HuH-7 (cell line): Measurements from ENCODE around the gene BTN1A1.
"Not testable (repeated sequence)": the region's sequence is repeated elsewhere in the genome, so short reads cannot be mapped to it uniquely, and the experiment has no call there.

Source experiments
- DNase-seq: peaks from one replicate; pipeline ENCODE4 v3.0.0; 2011; ENCODE audit warnings: low spot score

BTN1A1 gene

DNA sequence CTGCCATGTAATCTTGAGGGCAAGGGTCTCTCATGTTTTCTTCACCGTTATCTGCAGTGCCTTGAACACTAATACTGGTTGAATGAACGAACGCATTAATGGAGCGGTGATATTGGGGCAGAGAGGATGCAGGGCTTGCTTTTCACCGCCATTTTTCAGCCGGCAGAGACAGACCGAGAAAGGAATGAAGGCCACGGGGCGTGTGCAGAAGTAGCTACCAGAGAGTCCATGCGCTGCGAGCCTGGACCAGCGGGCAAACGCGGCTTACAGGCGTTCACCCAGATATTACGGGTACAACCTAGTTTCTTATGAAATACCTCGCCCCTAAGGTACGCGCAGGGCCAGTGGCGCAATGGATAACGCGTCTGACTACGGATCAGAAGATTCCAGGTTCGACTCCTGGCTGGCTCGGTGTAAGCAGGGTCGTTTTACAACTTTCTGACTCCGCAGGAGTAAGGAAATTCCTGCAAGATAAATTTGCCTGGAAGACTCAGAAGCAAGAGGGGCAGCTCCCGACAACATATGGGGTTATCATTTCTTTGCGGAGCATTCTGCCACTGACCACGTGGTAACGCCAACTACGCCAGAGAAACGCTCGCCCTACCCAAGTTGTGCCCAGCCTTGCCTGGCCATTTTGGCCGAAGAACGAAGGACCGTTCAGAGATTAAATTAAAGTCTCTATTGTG, 37.2 kb downstream of the BTN1A1 start:
- no peak for DNase-seq

DNA sequence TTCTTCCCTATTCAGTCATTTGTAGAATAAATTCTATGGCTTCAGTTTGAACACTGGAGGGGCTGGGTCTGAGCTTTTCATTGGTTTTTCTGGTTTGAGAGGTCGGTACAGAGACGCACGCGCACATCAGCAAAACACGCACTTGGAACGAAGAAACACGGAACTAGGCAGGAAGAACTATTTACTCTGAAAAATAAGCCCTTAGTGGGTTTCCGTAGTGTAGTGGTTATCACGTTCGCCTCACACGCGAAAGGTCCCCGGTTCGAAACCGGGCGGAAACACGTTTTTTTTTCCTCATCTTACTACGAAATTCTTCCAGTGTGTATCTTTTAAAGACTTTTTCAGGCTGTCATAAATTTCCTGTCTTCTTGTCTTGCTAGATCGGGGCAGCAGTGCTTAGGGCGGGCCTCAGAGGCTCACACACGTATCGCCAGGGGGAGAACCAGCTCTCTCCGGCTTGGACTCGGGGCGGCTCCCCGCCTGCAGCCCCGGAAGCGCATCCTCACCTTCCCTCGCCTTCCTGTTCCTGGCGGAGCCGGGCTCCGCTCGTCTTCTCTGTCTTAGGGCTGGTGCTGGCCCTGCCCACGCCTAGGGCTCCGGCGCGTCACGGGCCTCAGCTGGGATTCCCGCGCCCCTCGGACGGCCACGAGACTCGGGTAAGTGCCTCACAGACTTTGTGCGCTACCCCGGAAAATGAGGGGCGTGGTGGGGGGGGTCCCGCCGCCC, 37.9 kb downstream of the BTN1A1 start, which contains the start of gene HMGN4:
TSS of gene HMGN4 (plus strand) at position 521 of the 726 bp plus-strand sequence. CDS start 6,841 bp downstream, outside the sequence.
- no peak for DNase-seq

DNA sequence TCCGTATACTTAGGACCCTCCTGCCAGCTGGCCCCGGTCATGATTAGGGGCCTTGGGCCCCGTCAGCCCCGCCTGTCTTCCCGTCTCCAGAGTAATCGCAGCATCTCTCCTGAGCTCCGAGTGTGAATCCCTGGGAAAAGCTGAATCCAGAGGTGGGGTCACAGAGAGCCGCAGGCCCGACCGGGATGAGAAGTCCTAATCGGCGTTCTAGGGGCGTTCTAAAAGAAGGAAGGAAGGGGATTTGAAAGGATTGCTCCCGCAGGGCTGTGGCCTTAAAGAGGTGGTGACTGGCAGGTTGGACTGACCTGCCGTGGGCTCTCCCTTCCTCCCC, 38.4 kb downstream of the BTN1A1 start:
- no peak for DNase-seq

DNA sequence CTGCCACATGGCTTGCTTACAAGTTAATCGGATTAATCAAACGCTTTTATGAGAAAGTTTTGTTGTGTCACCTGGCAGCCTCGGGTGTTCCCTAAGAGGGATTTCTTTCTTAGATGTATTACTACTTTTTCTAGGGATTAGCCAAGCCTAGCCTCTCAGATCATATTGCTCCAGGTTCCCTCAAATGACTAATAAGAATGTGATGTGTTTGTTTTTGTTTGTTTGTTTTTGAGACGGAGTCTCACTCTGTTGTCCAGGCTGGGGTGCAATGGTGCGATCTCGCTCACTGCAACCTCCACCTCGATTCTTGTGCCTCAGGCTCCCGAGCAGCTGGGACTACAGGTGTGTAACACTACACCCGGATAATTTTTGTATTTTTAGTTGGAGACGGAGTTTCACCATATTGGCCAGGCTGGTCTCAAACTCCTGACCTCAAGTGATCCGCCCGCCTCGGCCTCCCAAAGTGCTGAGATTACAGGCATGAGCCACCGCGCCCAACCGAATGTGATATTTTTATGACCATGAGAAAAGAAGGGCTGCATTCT, 39.0 kb downstream of the BTN1A1 start:
- no peak for DNase-seq

DNA sequence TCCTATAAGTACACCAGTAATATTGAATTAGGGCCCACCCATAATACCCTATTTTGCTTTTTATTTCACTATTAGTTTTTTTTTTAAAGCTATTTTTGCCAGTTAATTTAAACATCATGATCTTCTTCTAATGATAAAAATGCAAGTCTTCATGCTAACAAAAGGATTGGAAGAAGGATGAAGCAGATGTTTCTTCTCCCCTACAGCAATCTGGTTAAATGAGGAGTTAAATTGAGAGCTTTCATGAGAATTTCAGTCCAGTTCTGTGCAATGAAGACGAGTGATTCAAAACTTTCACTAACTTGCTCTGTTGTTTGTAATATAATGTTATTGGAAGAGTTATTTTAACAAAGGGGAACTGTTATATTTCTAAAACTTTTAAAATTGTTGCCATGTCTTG, 41.5 kb downstream of the BTN1A1 start:
- no peak for DNase-seq

DNA sequence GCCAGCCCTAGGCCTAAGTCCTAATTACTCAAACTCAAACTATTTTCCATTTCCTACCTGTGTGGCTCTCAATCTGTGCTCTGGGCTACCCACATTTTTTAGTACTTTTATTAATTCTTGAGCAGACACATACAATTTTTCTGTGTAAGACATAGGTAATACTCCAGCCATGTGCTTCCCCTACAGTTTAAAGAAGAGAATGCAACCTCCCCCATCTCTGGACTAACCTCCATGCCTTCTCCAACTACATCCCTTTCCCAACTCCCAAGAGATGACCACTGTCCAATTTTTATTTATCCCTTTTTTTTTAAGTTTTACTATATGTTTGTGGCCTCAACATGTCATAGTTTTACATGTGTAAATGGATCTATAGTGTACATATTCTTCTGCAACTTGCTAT, 43.9 kb downstream of the BTN1A1 start:
- DNase-seq, result no peak

DNA sequence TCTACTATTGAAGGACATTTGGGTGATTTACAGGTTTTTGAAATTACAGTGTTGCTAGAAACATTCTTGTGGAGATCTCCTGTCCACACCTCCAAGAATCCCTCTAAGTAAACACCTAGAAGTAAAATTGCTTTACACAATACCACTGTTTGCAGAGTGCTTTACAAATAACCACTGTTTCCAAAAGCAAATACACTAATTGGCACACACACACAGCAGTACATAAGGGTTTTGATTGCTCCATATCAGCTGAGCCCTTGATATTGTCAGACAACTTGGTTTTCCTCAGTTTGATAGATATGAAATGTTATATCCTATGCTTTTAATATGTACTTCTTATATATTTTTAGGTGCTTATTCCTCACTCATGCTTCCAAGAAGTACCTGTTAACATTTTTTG, 44.4 kb downstream of the BTN1A1 start:
- no peak for DNase-seq

DNA sequence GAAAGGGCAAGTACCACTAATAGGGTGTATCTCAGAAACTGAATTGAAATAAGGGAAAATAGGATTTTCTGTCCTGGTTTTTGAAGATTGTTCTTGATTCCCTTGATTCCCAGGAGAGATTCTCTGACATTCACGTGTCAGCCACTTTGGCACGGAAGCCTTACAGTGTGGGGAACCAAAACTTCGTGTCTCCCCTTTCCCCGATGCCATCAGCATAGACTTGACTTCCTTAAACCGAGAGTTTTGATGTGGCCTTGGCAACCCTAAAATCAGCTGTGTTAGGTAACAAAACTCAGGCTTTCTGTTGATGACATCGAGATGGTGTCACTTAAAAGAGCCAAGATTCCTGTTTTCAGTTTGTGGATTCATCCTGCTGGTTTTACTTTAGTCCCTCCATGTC, 45.5 kb downstream of the BTN1A1 start:
- DNase-seq, result no peak

DNA sequence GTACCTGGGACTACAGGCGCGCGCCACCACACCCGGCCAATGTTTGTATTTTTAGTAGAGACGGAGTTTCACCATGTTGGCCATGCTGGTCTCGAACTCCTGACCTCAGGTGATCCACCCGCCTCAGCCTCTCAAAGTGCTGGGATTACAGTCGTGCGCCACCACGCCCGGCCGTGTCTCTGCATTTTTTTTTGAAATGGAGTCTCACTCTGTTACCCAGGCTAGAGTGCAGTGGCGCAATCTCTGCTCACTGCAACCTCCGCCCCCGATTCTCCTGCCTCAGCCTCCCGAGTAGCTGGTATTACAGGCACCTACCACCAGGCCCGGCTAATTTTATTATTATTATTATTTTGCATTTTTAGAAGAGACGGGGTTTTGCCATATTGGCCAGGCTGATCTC, 47.3 kb downstream of the BTN1A1 start:
- not testable (repeated sequence) for DNase-seq

DNA sequence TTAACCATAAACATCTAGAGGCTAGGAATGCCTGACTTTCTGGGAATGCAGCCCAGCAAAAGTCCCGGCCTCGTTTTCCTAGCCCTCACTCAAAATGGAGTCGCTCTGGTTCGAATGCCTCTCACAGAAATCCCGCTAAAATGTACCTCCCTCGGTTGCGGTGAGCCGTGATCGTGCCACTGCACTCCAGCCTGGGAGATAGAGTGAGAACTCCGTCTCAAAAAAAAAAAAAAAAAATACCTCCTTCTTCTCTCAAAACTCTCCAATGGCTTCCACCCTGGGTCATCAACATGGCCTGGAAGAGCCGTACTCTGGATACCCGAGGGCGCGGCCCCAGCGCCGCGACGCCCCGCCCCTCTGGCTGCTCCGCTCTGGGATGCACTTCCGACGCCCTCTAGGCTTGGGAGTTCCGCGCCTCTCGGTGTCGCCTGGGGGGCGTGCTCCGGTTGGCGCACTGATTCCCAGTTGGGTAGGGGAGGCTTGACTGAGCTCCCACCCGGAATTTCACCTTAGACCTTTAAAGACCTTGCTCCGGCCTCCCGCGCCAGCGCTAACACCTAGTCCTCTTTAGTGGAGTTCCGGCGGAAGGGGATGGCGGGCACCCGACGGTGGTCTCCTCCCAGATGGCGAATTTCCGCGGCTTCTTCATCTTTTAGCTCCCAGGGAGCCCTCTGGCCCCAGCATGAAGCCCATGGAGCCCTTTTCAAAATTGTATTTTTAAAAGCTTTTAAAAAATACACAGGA, 50.3 kb downstream of the BTN1A1 start:
- DNase-seq, result no peak

DNA sequence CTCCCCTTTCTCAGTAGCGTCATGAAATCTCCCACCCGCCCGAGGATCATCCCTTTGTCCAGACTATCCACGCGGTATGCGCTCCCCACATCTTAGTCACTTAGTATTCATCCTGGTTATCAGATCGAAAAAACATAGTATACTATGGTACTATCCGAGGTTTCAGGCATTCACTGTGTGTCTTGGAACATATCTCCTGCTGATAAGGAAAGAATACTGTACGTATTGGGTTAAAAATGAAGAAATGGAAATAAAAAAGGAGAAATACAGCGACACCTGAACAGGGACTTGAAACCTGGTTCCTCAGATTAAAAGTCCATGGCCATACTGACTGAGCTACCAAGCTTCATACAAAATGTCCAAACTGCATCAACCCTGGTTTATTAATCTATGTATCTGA, 52.1 kb downstream of the BTN1A1 start:
- DNase-seq, result no peak

DNA sequence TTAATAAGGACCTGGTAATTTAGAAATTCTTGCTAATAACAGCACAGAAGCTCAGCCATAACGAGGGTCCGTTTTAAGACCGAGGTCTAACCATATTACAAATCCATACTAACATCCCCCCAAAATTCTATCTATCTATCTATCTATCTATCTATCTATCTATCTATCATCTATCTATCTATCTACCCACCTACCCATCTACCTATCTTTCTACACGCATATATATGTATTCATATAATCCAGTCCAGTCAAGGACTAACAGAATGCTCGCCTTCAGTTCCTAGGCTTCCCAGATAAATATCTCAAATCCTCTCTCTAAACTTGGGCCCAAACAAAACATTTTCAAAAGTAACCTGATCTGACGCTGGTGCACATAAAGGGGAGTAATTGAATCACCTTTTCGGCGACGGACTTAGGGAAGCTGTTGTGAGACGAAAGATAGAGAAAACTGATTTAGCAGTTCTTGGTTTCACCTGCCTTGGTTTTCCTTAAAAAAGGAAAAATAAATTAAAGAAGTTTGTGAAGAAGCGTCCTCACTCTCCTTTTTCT, 52.6 kb downstream of the BTN1A1 start:
- no peak for DNase-seq

DNA sequence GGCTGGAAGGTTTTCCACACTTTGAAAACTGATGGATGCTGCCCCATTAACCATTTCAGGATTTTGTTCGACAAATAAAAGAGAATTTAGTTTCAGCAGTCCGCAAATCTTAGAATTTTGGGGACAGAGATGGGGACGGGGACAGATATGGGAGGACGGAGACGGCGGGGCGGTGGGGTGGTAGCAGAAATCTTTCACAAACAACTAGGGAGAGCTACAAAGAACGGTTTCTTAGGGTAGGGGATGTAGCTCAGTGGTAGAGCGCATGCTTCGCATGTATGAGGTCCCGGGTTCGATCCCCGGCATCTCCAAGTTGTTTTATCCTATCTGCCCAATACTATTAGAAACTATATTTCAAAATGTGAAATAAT, 53.1 kb downstream of the BTN1A1 start:
- DNase-seq, result no peak

DNA sequence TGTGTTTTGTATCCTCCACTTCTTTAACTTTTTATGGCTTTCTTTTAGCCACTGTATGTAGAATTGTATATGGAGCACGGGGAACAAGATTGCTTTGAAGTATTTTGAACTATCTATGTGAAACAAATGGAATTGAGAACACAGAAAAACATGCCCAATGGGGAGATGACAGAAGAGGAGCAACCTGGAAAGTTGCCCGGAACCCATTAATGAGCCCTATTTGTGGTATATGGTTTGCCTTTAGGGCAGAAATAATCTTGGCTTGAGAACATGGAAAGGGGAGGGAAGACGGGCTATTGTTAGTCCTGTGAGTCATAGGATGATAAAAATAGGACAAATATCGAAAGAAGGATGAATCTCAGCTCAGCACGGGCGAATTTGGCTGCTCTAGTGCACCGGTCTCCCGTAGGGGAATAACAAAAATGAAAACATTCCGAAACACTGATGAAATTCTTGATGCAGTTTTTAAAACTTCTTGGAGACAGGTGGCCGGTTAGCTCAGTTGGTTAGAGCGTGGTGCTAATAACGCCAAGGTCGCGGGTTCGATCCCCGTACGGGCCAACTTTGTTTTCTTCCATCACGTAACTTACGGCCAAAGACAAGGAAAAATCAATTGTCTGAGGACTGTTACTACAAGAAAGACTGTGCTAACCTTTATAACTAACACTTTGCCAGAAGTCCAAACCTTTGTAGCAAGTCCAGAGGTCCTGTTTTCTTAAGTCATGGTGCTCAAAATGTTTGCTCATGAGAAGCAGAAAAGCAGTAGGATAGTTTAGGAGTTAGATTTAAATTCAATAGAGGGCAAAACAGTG, 53.7 kb downstream of the BTN1A1 start:
- no peak for DNase-seq

DNA sequence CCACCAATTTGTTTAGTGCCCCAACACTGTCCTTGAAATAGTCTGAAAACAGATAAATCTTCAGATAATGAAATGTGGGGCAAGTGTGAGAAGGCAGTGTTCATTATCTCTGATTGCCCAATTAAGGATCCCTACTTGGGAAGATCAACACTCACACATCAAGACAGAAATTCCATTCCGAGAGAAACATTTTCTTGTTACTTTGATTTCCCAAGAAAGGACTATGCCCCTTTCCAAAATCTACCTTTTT, 54.3 kb downstream of the BTN1A1 start:
- DNase-seq, result no peak

DNA sequence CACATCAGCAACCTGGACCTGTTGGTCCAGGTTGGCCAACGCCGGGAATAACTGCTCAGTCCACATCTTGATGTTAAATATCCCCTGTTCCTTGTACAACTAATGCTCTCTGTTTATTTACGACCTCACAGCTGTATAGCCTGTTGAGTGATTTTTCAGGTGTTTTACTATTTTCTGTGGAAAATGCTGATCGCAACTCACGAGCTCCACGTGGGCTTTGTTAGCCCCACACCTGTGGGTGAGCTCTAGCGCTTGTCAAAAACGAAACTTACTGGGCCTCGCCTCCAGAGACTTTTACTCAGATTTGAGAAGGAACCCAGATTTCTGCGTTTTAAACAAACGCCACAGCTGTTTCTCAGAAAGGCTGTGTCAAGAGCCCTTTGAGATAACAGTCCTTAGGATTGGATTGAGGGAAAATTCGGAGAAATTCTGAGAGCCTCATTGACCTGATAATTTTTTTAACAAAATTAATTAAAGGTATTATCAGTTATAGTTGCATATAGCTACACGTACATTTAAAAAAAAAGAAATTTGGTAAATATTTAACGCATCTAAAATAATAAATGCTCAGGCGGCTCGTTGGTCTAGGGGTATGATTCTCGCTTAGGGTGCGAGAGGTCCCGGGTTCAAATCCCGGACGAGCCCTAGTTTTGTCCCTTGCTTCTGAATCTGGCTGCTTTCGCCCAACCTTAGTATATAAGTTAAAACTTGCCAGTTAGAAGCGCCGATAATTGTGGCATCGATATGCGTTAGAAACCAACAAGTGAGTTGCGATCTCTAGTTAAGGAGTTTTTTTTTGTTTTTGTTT, 54.8 kb downstream of the BTN1A1 start:
- DNase-seq, result no peak

DNA sequence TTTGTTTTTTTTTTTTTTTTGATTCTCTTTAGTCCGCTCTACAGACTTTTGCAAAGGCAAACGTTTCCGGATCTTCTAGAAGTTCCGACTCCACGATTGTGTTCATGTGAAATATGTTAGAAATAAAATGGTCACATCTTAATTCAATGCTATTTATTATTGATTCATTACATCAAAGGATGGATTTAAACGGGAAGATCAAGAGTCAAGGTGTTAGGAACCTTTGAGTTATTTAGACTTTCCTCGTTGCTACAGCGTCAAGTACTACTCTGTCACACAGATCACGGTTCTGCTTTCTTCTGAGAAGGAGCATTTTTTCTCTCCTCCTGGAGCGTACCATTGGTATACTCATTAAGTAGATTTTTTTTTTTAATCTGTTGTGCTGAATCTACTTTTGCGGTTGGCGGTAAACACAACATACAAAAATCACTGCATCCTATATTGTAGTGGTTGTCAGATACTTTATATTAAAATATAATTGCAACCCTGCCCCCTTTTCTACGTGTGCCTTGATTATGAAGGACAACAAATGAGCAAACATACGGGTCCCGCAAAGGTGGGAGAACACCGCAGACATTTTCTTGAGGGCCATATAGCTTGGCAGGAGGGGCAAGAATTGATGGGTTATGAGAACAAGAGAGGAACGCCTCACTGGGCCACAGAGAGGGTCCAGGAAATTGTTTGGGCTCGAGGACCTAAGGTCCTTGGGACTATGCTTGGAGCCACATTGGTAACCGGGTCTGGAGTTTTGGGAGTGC, 55.6 kb downstream of the BTN1A1 start:
- DNase-seq, result no peak

DNA sequence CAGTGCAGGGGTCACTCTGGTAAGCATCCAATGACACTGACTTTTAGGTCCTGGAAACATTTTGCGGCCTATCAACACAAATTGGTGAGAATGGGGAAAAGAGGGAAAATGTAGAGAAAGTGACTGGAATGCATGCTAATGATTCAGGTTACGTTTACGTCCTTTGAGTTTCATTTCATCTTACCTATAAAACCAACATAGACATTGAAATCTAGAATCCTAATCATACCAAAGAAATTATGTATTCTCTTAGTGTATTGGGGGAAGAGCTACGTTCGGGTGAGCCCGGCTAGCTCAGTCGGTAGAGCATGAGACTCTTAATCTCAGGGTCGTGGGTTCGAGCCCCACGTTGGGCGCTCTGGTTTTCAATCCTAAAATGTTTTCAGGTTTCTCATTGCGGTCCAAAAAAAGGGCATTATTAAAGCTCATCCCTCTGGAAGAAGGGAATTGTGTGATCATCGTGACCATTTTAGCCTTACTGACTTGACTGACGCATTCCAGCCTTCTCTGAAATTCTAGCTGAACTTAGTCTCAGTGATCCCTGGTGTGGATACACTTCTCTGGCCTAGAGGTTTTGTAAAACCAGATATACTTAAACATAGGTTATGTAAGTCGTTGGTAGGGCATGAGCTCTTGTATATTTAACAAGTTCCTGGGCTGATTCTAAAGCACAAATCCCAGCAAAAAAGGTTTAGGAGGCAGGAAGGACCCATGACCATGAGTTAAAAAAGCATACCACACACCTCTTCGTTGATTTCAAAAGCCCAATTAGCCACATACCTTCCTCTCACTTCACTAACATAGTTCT, 56.4 kb downstream of the BTN1A1 start:
- DNase-seq, result no peak
